Spinal cord (tissue), 10 donors: ENCODE results near the gene CASS4. TPM values are rescaled to one million over a fixed set of nuclear protein-coding genes. Genes with fewer than 3 reads are reported as not detected.

Experiments
- DNase-seq, 6 donors: peaks; one replicate each; pipeline versions ENCODE4 v3.0.0 to v3.0.0-alpha.2; 2013 to 2015; ENCODE audit warnings: low spot score in 6 of 6, low read depth in 4 of 6
- H3K27ac ChIP-seq: one replicate; pipeline ENCODE4 v1.5.1; 2013; ENCODE audit warnings: low read depth, low read length, control low read depth
- H3K27me3 ChIP-seq: one replicate; pipeline ENCODE4 v1.6.1; 2013; ENCODE audit warnings: low read length; ENCODE audit not compliant: control insufficient read depth, insufficient read depth
- H3K36me3 ChIP-seq: one replicate; pipeline ENCODE4 v1.6.1; 2013; ENCODE audit warnings: low read length; ENCODE audit not compliant: control insufficient read depth, insufficient read depth
- H3K4me1 ChIP-seq: one replicate; pipeline ENCODE4 v1.6.1; 2013; ENCODE audit warnings: low read length; ENCODE audit not compliant: control insufficient read depth, insufficient read depth
- H3K4me3 ChIP-seq: one replicate; pipeline ENCODE4 v1.5.1; 2013; ENCODE audit warnings: low read depth, low read length, control low read depth
- H3K9me3 ChIP-seq: one replicate; pipeline ENCODE4 v1.6.1; 2013; ENCODE audit warnings: low read length; ENCODE audit not compliant: control insufficient read depth, insufficient read depth
- WGBS: methylation state at CpG from one replicate; pipeline ENCODE4 v1.1.5; 2013; ENCODE audit warnings: missing lambda C conversion rate; ENCODE audit not compliant: insufficient coverage; 5-methylcytosine and 5-hydroxymethylcytosine counted together
- polyA plus RNA-seq, 2 donors: library from polyadenylated mRNA; unstranded; fragments of 120-200 nt; gene quantifications; one replicate each; pipeline ENCODE4 v1.2.1, GENCODE V29; 2013; ENCODE audit not compliant: insufficient read length in 2 of 2
- total RNA-seq, 2 donors: library from RNA; depleted of rRNA in 1 of 2; stranded (reverse); fragments of 120-200 nt in 1 of 2; fragments of >200 nt in 1 of 2; gene quantifications; one replicate each; pipeline versions ENCODE4 v1.2.3 to v1.2.4, GENCODE V29; 2013 to 2014
- donor health status: healthy.

The CASS4 gene
- total and polyA plus RNA-seq, 4 donors: 0.74 to 1.5 (median 1.2) TPM

GRCh38 chr20:56437196-56437960 is 25.3 kb downstream of the CASS4 start:
- Histone ChIP-seq H3K4me3 (no peak overlapping the region), H3K27ac (no peak overlapping the region), H3K27me3 (no peaks in the 10 kb centered on the region), H3K36me3 (no peaks in the 10 kb centered on the region), H3K4me1 (peaks cover 8% of the 10 kb centered on the region), H3K9me3 (no peaks in the 10 kb centered on the region)
- no peak for DNase-seq
- WGBS: 91% methylated on average over 14 of the region's 20 CpGs

- H3K4me3 ChIP-seq: no peak overlapping the region
- H3K36me3 ChIP-seq: no peaks in the 10 kb centered on the region
- no peak for DNase-seq
- no peaks in the 10 kb centered on the region for H3K27me3 ChIP-seq
- no peaks in the 10 kb centered on the region for H3K9me3 ChIP-seq
- H3K4me1 ChIP-seq: peaks cover 8% of the 10 kb centered on the region
- no CpG with 5 or more reads among the region's 4 CpGs for WGBS
- no peak overlapping the region for H3K27ac ChIP-seq
Measured at GRCh38 chr20:56438284-56438683, 26.2 kb downstream of the CASS4 start.

GRCh38 chr20:56439771-56440291 is 27.8 kb downstream of the CASS4 start:
- H3K27ac ChIP-seq: peak overlapping the region; percentile 43
- H3K27me3 ChIP-seq: no peaks in the 10 kb centered on the region
- no peaks in the 10 kb centered on the region for H3K36me3 ChIP-seq
- 40% methylated on average over 5 of the region's 5 CpGs for WGBS
- peaks cover 8% of the 10 kb centered on the region for H3K4me1 ChIP-seq
- H3K9me3 ChIP-seq: no peaks in the 10 kb centered on the region
- H3K4me3 ChIP-seq: no peak overlapping the region
- peak in 1 of 6 donors; percentile 23 for DNase-seq

- DNase-seq: no peak
- 73% methylated on average over 3 of the region's 4 CpGs for WGBS
- Histone ChIP-seq H3K4me3 (no peak overlapping the region), H3K27ac (no peak overlapping the region), H3K9me3 (no peaks in the 10 kb centered on the region), H3K4me1 (peaks cover 8% of the 10 kb centered on the region), H3K36me3 (no peaks in the 10 kb centered on the region), H3K27me3 (no peaks in the 10 kb centered on the region)
Measured at GRCh38 chr20:56440346-56441007, 28.4 kb downstream of the CASS4 start.

- no peak overlapping the region for H3K4me3 ChIP-seq
- H3K36me3 ChIP-seq: no peaks in the 10 kb centered on the region
- no peaks in the 10 kb centered on the region for H3K27me3 ChIP-seq
- H3K4me1 ChIP-seq: peaks cover 8% of the 10 kb centered on the region
- 89% methylated on average over 17 of the region's 17 CpGs for WGBS
- no peak for DNase-seq
- H3K9me3 ChIP-seq: no peaks in the 10 kb centered on the region
- no peak overlapping the region for H3K27ac ChIP-seq
Measured at GRCh38 chr20:56442389-56443365, 30.6 kb downstream of the CASS4 start.

- Histone ChIP-seq H3K27me3 (no peaks in the 10 kb centered on the region), H3K9me3 (no peaks in the 10 kb centered on the region), H3K4me3 (no peak overlapping the region), H3K36me3 (no peaks in the 10 kb centered on the region), H3K27ac (no peak overlapping the region), H3K4me1 (peaks cover 8% of the 10 kb centered on the region)
- peak in 2 of 6 donors; percentile 18 to 32 for DNase-seq
- 66% methylated on average over 25 of the region's 27 CpGs for WGBS
Measured at GRCh38 chr20:56443654-56444540, 31.8 kb downstream of the CASS4 start.

- H3K4me1 ChIP-seq: peaks cover under 1% of the 10 kb centered on the region
- no peak for DNase-seq
- no peak overlapping the region for H3K27ac ChIP-seq
- H3K9me3 ChIP-seq: no peaks in the 10 kb centered on the region
- 93% methylated on average over 3 of the region's 3 CpGs for WGBS
- H3K4me3 ChIP-seq: no peak overlapping the region
- H3K27me3 ChIP-seq: no peaks in the 10 kb centered on the region
- no peaks in the 10 kb centered on the region for H3K36me3 ChIP-seq
Measured at GRCh38 chr20:56445130-56445529, 33.1 kb downstream of the CASS4 start.

GRCh38 chr20:56445540-56445939 is 33.5 kb downstream of the CASS4 start:
- WGBS: 92% methylated on average over 15 of the region's 16 CpGs

More at GRCh38 chr20:56445540-56445939, 33.5 kb downstream of the CASS4 start:
- no peaks in the 10 kb centered on the region for H3K36me3 ChIP-seq
- DNase-seq: no peak
- no peaks in the 10 kb centered on the region for H3K9me3 ChIP-seq
- no peaks in the 10 kb centered on the region for H3K27me3 ChIP-seq
- H3K27ac ChIP-seq: no peak overlapping the region
- H3K4me1 ChIP-seq: no peaks in the 10 kb centered on the region
- H3K4me3 ChIP-seq: no peak overlapping the region
